Stimulated activated memory B cell treated with anti-CD40 and anti-IgM and Interleukin-4, amounts not matched to agents 10 μg/mL and 1 μg/mL and 100 μg/mL, for 72 hours (primary cell): ENCODE results near the gene TMC1.

Source experiments
- ATAC-seq: fragments of 150-1000 bp; cut with Tn5 transposase; 2 replicates; pipeline ENCODE4 v1.10.0; 2021
- H3K27ac Mint-ChIP-seq: one replicate; pipeline ENCODE4 v1.8.0; 2022; ENCODE audit warnings: mild to moderate bottlenecking, mixed read lengths
- H3K27me3 Mint-ChIP-seq: one replicate; pipeline ENCODE4 v1.8.0; 2022; ENCODE audit warnings: mixed read lengths
- H3K36me3 Mint-ChIP-seq: one replicate; pipeline ENCODE4 v1.8.0; 2022; ENCODE audit warnings: mixed read lengths
- H3K4me1 Mint-ChIP-seq: one replicate; pipeline ENCODE4 v1.8.0; 2022; ENCODE audit warnings: mixed read lengths
- H3K4me3 Mint-ChIP-seq: one replicate; pipeline ENCODE4 v1.8.0; 2022; ENCODE audit warnings: mild to moderate bottlenecking, moderate library complexity, mixed read lengths
- H3K9me3 Mint-ChIP-seq: one replicate; pipeline ENCODE4 v1.8.0; 2022; ENCODE audit warnings: mixed read lengths

Gene TMC1

GRCh38 chr9:72579190-72579589, 57.8 kb downstream of the TMC1 start:
- peaks cover 17% of the 10 kb centered on the region for H3K27me3 Mint-ChIP-seq
- no peak overlapping the region for H3K27ac Mint-ChIP-seq
- no peaks in the 10 kb centered on the region for H3K36me3 Mint-ChIP-seq
- H3K4me3 Mint-ChIP-seq = no peak overlapping the region
- H3K9me3 Mint-ChIP-seq = no peaks in the 10 kb centered on the region
- ATAC-seq = no peak
- no peaks in the 10 kb centered on the region for H3K4me1 Mint-ChIP-seq

- Mint-ChIP-seq H3K27me3 (peaks cover 17% of the 10 kb centered on the region), H3K27ac (no peak overlapping the region), H3K9me3 (no peaks in the 10 kb centered on the region), H3K36me3 (no peaks in the 10 kb centered on the region), H3K4me1 (no peaks in the 10 kb centered on the region), H3K4me3 (no peak overlapping the region)
- ATAC-seq = no peak
These were observed 58.6 kb downstream of the TMC1 start for GRCh38 chr9:72579880-72580550.

GRCh38 chr9:72581694-72582093, 60.3 kb downstream of the TMC1 start:
- Mint-ChIP-seq H3K4me3 (no peak overlapping the region), H3K27ac (no peak overlapping the region), H3K36me3 (no peaks in the 10 kb centered on the region), H3K4me1 (no peaks in the 10 kb centered on the region), H3K27me3 (peaks cover 15% of the 10 kb centered on the region), H3K9me3 (no peaks in the 10 kb centered on the region)
- ATAC-seq = no peak

GRCh38 chr9:72583370-72583769, 62.0 kb downstream of the TMC1 start:
- no peaks in the 10 kb centered on the region for H3K9me3 Mint-ChIP-seq
- peaks cover 10% of the 10 kb centered on the region for H3K27me3 Mint-ChIP-seq
- no peak overlapping the region for H3K4me3 Mint-ChIP-seq
- ATAC-seq = no peak
- no peaks in the 10 kb centered on the region for H3K4me1 Mint-ChIP-seq
- H3K27ac Mint-ChIP-seq = no peak overlapping the region
- no peaks in the 10 kb centered on the region for H3K36me3 Mint-ChIP-seq

GRCh38 chr9:72586388-72587130, 65.2 kb downstream of the TMC1 start:
- Mint-ChIP-seq H3K27ac (no peak overlapping the region), H3K4me1 (no peaks in the 10 kb centered on the region), H3K9me3 (no peaks in the 10 kb centered on the region)

GRCh38 chr9:72588336-72588735, 66.9 kb downstream of the TMC1 start:
- no peak overlapping the region for H3K4me3 Mint-ChIP-seq
- H3K27ac Mint-ChIP-seq = no peak overlapping the region
- no peaks in the 10 kb centered on the region for H3K36me3 Mint-ChIP-seq
- peaks cover 11% of the 10 kb centered on the region for H3K4me1 Mint-ChIP-seq
- no peaks in the 10 kb centered on the region for H3K9me3 Mint-ChIP-seq
- no peak for ATAC-seq
- H3K27me3 Mint-ChIP-seq = peaks cover 2% of the 10 kb centered on the region

More at GRCh38 chr9:72586388-72587130, 65.2 kb downstream of the TMC1 start:
- Mint-ChIP-seq H3K36me3 (no peaks in the 10 kb centered on the region), H3K27me3 (peaks cover 10% of the 10 kb centered on the region), H3K4me3 (no peak overlapping the region)
- ATAC-seq = no peak

- H3K4me1 Mint-ChIP-seq = peaks cover 11% of the 10 kb centered on the region
- no peak overlapping the region for H3K27ac Mint-ChIP-seq
- no peaks in the 10 kb centered on the region for H3K27me3 Mint-ChIP-seq
- H3K4me3 Mint-ChIP-seq = no peak overlapping the region
- ATAC-seq = peak; percentile 20
- H3K9me3 Mint-ChIP-seq = no peaks in the 10 kb centered on the region
- no peaks in the 10 kb centered on the region for H3K36me3 Mint-ChIP-seq
These were observed 68.5 kb downstream of the TMC1 start for GRCh38 chr9:72589667-72590521.

GRCh38 chr9:72590824-72591223, 69.4 kb downstream of the TMC1 start:
- Mint-ChIP-seq H3K4me1 (peaks cover 11% of the 10 kb centered on the region), H3K9me3 (no peaks in the 10 kb centered on the region), H3K27ac (no peak overlapping the region), H3K4me3 (no peak overlapping the region), H3K27me3 (no peaks in the 10 kb centered on the region), H3K36me3 (no peaks in the 10 kb centered on the region)
- ATAC-seq = no peak

- Mint-ChIP-seq H3K27me3 (no peaks in the 10 kb centered on the region), H3K4me3 (no peak overlapping the region), H3K4me1 (peaks cover 11% of the 10 kb centered on the region), H3K36me3 (no peaks in the 10 kb centered on the region), H3K9me3 (no peaks in the 10 kb centered on the region), H3K27ac (peak overlapping the region; percentile 10)
- ATAC-seq = peak; percentile 74
These were observed 71.3 kb downstream of the TMC1 start for GRCh38 chr9:72592502-72593403.

- H3K27me3 Mint-ChIP-seq = no peaks in the 10 kb centered on the region
- no peak for ATAC-seq
- no peaks in the 10 kb centered on the region for H3K36me3 Mint-ChIP-seq
- H3K4me1 Mint-ChIP-seq = peaks cover 11% of the 10 kb centered on the region
- no peak overlapping the region for H3K4me3 Mint-ChIP-seq
- H3K27ac Mint-ChIP-seq = no peak overlapping the region
- no peaks in the 10 kb centered on the region for H3K9me3 Mint-ChIP-seq
These were observed 75.2 kb downstream of the TMC1 start for GRCh38 chr9:72596451-72597180.

- Mint-ChIP-seq H3K4me3 (no peak overlapping the region), H3K27me3 (no peaks in the 10 kb centered on the region), H3K4me1 (peaks cover 11% of the 10 kb centered on the region), H3K9me3 (no peaks in the 10 kb centered on the region), H3K36me3 (no peaks in the 10 kb centered on the region), H3K27ac (no peak overlapping the region)
- ATAC-seq = no peak
These were observed 75.7 kb downstream of the TMC1 start for GRCh38 chr9:72597181-72597517.

- H3K36me3 Mint-ChIP-seq = no peaks in the 10 kb centered on the region
- H3K9me3 Mint-ChIP-seq = no peaks in the 10 kb centered on the region
- no peak overlapping the region for H3K4me3 Mint-ChIP-seq
- H3K27ac Mint-ChIP-seq = no peak overlapping the region
- H3K27me3 Mint-ChIP-seq = no peaks in the 10 kb centered on the region
- ATAC-seq = no peak
- H3K4me1 Mint-ChIP-seq = peaks cover 7% of the 10 kb centered on the region
These were observed 76.2 kb downstream of the TMC1 start for GRCh38 chr9:72597601-72598000.

GRCh38 chr9:72598639-72599038, 77.2 kb downstream of the TMC1 start:
- ATAC-seq = no peak
- no peaks in the 10 kb centered on the region for H3K27me3 Mint-ChIP-seq
- H3K4me3 Mint-ChIP-seq = no peak overlapping the region
- H3K4me1 Mint-ChIP-seq = no peaks in the 10 kb centered on the region
- no peaks in the 10 kb centered on the region for H3K36me3 Mint-ChIP-seq
- H3K27ac Mint-ChIP-seq = no peak overlapping the region
- no peaks in the 10 kb centered on the region for H3K9me3 Mint-ChIP-seq

GRCh38 chr9:72599874-72600534, 78.6 kb downstream of the TMC1 start:
- H3K4me3 Mint-ChIP-seq = no peak overlapping the region
- H3K36me3 Mint-ChIP-seq = no peaks in the 10 kb centered on the region
- no peaks in the 10 kb centered on the region for H3K27me3 Mint-ChIP-seq
- H3K9me3 Mint-ChIP-seq = no peaks in the 10 kb centered on the region
- ATAC-seq = no peak
- H3K4me1 Mint-ChIP-seq = no peaks in the 10 kb centered on the region
- no peak overlapping the region for H3K27ac Mint-ChIP-seq
